ENCODE results near the gene PRIMA1.

PRIMA1 gene

DNA sequence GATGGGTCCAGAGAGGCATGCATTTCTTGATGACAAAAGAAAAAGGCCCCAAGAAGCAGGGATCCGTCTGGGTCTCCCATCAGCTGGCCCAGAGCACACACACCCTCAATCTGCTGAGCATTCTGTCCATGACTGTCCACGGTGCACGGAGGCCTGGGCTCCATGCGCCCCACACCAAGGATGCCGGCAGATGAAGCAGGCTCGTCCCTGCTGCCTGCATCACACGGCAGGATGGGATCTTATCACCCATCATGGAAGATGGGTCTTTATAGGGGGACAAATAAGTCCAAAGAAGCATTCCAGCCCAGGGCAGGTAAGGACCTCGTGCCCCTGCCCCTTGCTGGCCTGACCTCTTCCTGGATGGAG is 59.7 kb downstream of the PRIMA1 start:
- no peak for DNase-seq

DNA sequence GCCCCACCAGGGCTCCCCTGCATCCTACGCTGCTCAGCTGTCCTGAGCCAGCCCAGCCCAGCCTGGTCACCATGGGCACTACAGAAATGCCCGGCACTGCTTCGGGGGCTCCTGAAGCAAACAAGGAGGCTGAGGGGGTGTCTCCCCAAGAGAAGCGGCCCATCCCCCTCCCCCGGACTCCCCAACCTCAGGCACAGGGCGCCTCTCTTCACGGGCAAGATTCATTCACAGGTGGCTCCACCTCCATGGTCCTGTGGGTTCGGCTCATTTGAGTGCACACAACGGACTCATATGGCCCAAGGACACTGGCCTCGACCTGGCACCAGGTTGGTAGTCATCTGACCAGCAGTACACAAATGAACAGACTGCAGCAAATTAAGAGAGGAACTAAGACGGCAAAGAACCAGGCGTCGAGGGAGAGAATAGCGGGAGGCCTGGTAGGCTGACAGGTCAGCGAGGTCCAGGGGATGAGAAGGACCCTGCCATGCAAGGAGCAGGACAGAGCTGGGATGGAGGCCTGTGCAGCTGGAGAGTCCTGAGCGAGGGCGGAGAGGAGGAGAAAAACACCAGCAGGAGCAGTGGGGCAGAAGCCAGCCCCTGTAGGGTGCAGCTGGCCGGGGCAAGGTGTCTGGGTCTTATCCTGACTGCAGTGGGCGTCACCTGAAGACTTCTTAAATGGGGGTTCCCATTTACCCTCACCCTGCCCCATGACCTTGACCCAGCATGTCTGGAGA is 60.2 kb downstream of the PRIMA1 start:
- DNase-seq: no peak

DNA sequence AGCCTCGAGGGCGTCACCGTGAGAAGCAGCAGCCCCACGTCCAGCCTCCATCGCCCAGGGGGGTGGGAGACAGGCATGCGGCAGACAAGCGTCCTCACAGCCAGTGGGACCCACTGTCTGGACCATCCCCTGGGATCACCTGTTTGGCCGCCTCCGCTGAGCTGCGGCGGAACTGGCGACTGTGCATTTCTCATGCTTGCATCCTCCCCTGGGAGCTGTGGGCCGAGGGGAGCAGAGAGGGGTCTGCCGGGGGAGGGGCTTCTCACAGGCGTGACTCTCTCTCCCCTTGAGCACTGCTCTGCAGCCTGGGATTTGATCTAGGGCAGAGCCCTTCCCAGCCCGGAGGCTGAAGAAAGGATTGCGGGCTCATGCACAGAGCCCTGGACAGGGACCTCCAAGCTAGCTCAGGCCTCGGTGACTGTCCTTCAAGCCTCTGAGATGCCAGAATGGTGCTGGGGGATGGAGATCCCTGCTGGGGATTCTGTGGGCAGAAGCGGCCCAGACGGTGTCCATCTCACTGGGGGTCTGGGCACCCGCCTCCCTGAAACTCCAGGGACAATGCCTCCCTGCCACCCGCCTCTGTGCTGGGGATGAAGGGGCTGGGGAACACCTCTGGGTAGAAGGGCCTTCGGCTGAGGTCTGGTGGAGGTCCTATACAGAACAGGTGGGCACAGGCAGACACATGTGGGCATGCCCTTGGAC is 61.1 kb downstream of the PRIMA1 start:
- DNase-seq: no peak

DNA sequence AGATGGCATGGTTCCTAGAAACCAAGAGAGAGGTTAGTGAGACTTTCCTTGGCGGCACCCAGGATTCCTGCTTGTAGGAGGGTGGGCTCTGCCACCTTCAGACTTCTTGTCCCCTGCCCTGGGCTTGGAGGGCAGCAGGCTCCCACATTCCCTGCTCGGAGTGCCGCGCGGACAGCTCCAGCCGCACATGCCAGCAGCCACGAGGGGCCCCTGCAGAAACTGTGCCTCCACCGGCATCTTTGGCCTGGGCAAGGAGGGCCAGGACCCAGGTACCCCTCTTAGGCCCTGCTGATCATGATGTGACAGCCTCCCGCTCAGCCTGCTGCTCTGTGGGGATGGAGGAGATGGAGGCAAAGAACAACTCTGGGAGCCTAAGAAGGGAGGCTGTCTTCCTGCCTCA is 62.3 kb downstream of the PRIMA1 start:
- no peak for DNase-seq

DNA sequence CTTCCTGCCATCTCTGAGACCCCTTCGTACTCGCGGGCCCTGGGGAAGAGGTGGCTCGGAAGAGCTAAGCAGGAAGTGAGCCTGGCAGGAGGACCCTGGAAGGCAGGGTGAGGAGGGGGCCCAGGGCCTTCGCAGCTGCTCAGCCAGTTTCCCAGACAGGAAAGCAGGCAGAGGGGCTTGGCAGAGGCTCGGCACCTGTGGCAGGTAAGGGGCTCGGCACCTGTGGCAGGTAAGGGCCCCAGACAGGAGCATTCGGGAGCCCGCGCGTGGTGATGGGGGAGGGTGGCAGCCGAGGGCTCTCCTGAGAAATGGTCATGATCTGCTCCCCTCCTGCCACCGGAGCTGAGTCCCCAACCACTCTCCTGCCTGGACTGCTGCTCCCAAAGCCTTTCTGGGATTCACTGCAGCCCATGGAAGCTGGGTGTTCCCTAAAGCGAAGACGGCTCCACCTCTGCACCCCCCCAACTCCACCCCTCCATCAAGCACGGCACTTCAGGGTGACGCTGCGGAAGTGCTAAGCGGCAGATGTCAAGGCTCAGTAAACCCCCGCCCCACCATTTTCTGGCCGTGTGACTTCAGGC is 63.2 kb downstream of the PRIMA1 start:
- DNase-seq: no peak

DNA sequence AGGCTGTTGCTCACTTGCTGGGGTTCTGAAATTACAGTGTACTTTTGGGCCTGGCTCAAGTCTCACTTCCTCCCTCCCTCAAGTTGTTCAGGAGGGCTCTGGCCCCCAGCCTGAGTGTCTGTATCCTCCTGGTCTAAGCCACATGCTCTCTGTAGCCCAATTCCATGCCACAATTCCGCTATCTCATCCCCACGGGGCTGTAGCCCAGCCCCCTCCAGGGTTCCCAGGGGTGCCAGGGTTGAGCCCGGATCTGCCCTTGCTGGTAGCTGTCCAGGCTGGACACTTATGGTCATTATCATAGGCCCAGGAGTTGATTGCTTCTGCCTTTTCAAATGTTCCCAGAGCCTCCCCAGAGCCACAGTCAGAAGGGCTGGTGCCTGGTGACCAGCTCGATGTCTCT is 65.3 kb downstream of the PRIMA1 start:
- no peak for DNase-seq

DNA sequence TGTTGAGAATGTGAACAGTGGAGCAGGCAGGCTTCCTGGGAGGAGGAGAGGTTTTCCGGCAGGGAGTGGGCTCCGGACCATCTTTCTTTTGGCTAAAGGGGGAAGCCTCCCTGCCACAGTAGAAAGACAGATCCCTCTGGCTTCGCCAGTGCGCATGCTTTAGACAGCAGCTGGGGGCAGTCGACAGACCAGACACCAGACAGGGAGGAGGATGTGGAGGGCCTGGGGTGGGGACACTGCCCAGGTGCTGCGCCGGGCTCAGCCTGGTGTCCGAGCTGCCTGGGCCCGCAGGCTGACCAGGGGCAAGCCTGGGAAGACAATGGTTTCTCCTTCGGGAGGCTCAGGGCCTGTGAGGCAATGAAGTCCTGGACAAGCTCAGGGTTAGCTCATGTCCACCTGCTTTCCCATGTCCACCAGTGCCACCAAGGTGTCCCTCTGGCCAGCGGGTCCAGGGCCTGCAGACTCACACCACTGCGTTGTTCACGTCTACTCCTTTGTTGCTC is 67.3 kb downstream of the PRIMA1 start:
- DNase-seq: no peak

DNA sequence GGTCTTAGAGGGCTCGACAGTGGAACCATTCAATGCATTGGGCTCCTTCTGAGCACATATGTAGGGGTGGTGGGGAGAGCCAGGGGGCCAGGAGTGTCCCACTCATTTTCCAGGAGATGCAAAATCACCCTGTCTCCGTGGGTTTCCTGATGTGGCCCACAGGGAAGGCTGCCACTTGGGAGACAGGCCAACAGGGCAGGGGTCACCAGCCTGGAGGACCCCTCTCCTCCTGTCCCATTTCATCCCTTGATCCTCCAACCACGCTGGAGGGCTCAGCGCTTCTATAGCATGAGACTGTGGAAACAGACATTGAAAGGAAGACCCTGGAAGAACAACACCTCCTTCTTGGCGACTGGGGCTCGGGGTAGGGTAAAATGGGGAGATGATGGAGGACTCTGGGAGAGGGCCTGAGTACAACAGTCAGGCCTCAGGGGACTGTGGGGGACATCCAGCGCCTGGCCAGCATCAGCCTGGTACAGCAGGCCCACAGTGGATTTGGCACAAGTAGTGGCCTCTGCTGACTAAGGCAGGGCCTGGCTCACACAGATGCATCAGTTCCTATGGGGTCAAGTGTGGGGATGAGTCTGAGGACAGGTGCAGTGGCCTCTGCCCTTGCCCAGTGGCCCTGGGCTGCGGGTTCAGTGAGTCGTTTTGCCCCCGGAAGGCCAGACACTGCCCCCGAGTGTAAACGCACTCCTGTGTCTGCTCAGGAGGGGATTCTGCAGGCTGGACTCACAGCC is 68.0 kb downstream of the PRIMA1 start:
- no peak for DNase-seq

DNA sequence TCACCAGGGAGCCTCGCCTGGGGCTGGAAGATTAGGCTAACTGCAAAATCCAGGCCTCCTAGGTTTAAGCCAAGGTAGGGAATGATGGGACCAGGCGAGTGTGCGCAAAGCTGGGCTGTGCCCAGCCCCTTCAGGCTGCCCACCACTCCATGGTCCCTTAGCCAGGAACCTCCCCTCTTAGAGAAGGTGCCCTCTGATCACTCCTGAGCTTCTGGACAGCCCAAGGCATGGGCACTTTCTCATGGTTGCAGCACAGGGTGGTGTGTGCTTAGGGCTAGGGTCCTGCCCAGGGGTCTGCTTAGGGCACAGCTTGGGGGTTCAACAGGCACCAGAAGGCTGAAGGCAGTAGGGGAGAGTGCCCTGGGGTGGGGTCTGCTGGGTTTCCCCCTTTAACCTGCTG is 69.0 kb downstream of the PRIMA1 start:
- DNase-seq: no peak

DNA sequence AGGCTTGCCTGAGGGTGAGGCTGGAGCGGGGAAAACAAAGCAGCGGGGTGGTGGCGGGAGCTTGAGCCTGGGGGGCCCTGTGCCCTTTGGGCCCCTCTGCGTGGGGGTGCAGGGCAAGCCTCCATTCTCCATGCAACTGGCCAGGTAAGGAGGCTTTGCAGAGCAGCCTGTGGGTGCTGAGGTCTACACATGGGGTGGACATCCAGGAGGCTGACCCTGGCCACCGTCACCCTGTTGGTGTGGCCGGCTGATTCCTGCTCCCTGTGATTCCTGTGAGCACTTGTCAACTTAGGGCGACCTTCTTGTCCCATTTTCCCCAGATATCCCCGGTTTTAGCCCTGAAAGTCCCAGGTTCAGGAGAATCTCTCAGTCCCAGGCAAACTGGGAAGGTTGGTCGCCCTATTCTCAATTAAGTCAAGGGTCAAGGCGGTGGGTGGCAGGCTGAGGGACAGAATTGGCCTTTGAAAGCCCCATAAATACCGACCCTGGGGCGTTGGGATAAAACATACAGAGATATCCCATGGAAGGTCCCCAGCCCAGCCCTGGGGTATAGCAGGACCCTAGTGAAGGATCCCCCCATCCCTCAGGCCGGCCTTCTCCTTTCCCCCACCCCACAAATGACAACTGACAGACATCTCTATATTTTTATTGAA is 70.5 kb downstream of the PRIMA1 start:
- no peak for DNase-seq

DNA sequence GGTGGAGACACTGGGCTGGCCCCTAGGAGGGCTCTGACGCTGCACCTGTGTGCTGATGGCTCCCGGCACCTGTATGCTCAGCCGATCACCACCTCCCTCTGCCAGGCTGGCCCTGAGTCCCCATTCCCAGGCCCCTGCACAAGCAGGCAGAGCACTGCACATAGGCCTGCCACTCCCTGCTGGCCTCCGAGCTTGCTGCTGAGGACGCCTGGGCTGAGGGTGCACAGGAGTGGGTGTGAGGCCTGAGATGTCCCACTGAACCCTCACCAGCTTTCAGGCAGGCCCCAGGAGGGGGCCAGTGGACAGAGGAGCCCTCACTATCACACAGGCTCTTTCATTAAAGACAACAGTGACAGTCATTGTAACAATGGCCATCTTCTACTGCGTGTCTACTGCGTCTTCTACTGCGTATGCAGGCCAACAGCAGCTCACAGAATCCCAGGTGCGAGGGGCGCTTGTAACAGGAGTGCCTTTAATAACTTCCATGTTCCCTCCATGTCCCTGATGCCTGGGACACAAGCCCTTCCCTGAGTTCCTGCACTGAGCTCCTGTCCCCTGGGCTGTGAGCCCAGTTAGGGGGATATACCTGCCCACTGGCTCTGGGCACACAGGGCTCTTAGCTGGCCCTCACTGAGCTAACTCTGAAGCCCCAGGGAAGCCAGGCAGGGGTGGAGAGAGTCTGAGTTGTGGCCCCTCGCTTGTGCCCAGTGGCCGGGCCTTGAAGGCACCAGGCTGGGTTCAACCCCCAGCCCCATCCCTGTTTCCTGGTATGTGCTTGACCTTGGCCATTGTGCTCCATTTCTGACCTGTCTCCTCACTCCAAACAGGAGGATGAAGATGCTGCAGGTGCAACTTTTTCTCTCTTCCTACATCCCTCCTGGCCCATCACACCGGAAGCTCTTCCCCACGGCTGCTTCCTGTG is 71.3 kb downstream of the PRIMA1 start:
- DNase-seq: no peak

DNA sequence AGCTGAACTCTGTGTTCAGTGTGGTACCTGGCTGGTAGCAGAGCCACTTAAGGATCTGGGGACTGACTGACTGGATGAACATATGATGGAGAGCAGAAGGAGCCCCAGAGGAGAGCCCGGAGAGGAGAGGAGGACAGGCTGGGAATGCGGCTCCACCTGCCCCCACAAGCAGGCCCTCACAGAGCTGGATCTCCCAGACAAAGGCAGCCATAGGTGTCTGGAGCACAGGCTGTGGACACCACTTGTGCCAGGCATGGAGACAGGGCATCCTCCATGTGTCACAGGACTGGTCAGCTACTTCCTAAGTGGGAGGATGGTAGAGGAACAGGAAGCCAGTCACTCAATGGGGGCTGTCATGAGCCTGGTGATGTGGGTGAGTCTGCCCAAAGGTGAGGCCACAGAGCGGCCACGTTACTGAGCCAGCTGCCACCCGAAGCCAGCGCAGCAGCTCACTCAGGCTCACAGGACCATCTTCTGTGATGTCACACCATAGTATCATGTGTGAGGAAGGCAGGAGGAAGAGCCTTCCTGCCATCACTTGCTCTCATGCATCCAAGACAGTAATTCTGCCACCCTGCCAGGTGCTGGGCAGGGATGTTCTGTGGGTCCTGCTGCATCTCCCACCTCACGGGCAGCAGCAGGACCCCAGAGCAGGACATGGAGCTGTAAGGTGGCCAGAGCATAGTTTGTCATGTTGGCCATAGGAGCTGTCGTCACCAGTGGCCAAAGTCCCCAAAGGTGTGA is 72.1 kb downstream of the PRIMA1 start:
- DNase-seq: no peak

DNA sequence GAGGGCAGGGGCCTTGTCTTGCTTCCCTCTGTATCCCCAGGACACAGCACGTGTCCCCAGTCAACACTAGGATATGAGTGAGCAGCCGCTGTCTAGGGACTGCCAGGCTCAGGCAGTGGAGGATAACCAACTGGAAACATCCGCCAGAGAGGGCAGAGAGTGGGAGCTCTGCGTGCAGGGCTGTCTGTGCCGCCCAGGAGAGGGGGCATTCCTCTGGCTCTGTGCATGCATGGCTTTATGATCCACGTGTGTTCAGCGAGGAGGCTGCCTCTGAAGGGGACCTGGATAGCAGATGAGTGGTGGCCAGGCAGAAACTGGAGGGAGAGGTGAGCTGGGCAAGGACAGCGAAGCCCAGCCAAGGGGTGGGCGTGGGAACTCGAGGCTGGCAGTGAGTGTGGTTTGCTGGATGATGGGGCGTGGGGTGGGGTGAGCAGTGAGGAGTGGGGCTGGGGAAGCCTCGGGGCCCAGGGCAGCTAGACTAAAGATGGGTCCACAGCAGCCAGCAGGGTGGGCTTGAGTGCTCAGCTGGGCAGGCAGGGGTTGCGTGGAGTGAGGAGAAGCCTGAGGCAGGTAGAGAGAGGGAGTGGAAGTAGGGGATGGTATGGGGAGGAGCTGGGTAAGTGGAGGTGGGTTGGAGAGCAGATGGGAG is 72.9 kb downstream of the PRIMA1 start:
- DNase-seq: no peak

DNA sequence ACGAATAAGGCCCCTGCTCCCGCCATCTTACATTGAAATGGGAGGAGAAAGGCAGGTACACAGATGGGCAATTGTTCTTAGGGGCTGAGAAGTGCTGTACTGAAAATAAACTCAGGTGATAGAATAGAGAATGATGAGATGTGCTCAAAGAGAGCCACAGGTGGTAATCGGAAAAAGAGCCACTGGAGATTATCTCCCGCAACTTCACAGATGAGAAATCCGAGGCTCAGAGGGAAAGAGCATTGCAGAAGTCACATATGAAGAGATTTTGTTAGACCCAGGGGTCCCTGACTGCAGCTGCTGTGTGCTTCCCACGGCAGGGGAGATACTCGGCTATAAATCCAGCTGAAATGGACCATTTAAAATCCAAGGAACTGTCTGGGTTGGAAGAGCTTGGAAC is 73.7 kb downstream of the PRIMA1 start:
- no peak for DNase-seq

DNA sequence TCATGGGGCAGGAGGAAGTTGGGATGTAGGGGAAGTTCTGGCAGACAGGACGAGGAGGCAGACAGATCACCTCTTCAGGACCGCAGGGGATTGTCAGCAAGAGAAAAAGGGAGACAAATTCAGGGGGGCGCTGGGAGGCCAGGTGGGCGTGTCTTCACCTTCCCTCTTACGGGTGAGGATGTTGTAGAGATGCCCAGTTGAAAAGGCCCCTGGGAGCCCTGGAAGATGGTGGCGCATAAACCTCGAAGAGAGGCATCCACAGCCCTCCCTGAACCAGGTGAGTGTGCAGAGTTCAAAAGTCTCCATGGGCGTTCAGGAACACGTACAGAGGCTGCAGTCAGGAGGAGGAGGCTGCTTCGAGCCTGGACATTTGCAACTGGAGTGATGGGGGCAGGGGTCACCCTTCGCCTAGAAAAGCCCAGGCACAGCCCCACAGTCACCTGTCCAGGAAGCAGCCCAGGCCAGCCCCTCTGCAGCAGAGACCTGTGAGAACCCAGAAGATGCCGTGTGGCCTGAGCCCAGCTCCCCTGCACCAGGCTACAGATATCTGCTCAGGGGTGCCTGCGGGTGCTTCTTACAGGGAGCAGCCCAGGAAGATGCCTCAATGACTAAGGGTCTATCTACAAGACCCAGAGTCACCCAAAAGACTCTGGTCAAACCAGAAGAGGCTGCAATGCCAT is 74.4 kb downstream of the PRIMA1 start:
- DNase-seq: no peak

DNA sequence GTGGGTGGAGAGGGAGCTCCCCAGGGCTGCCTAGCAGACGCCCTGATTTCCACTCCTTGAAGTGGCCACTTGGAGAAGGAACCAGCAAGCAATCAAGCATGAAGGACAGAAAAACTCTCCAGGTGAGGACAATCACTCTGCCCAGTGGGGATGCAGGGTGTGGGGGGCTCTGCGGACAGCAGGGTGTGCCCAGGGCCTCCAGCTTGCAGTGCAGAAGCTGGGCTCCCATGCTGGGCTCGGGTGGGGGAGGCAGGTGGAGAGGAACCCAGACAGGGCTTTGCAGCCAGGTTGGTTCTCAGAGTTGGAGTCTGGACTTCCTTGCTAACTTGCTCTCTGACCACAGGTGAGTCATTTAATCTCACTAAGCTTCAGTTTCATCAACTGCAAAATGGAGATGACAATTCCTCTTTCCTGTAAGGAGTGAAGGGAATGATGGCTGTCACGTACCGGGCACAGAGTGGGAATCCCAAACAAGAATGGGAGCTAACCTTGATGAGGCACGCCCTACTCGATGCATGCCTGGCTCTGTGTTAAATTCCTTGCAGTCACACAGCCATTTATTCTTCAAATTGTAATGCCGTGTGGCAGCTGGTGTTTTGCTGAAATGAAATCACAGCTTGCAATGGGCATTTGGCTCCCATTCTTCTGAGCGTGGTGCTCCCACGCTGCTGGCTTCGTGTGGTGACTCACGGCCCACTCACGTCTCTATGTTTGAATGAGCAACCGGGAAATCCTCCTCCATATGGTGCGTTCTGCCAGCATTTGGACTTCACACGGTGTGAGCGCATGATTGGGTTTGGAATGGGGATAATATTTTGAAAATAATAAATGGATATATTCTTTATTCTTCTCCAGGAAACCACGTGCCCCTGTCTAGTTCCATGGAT is 75.2 kb downstream of the PRIMA1 start:
- peak; percentile 14 for DNase-seq

DNA sequence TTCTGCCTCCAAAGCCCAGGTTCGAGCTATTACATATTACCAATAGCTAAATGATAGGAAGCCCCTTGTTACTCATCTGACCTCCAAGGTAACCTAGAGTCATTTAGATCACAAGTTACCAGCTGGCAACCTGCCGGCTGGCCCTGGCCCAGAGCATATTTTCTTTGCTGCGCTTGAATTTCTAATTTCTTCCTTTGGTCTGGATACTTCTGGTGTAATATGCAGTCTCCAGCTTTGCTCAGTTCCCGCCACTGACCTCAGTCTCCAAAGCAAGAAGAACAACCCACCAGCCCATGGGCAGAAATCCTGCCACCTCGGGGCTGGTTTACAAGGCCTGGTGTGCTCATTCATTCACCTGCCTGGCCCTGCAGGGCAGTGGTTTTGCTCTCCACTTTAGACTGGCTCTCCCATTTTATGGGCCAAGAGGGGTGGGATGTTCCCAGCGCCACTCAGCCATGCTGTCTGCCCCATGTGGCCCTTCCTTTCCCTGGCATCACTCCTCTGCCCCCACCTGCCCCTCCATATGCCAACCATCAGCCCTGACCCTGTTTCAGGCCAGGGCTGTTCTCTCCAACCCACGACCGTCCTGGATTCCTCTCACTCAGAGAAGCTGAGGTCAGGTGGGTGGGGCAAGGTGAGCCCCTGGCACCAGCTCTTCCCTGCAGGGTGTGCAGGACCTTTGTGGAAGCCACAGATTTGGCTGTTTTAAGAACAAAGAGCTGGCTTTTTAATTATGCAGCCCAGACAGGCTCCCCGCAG is 76.0 kb downstream of the PRIMA1 start:
- no peak for DNase-seq

DNA sequence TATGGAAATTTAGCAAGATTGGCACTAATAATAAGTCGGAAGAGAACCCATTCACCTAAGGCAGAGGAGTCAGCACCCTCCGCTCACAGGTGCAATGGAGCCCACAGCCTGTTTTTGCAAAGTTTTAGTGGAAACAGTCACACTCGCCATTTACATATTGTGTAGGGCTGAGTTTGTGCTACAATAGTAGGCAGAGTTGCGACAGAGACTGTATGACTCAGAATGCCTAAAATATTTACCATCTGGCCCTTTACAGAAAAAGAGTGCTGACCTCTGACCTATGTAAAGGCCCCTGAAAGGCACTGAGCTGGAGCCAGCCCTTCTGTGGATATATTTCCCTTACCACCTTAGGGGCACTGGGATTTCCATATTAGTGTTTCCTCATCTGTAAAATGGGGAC is 79.0 kb downstream of the PRIMA1 start:
- DNase-seq: no peak
